HTR-8/SVneo (cell line): ENCODE measurements around the gene HES6.
A peak's percentile ranks its signal among the peaks of the same experiment; 100 is the strongest.

ENCODE experiments used
- DNase-seq: peaks from one replicate; pipeline ENCODE4 v3.0.0; 2011; ENCODE audit warnings: low spot score, mixed read lengths; ENCODE audit not compliant: insufficient read length
- FAIRE-seq: peaks from 2 replicates; lab custom pipeline; 2011; peaks lifted over from hg19 to GRCh38; lab: Jason Lieb, UNC

Gene HES6

GRCh38 chr2:238216651-238217184, 23.1 kb downstream of the HES6 start:
- DNase-seq: no peak
- FAIRE-seq: no peak

GRCh38 chr2:238207006-238207405, 32.8 kb downstream of the HES6 start:
- FAIRE-seq: no peak

GRCh38 chr2:238203973-238204683, 35.7 kb downstream of the HES6 start:
- no peak for DNase-seq
- peak; percentile 9 for FAIRE-seq

More at GRCh38 chr2:238207006-238207405, 32.8 kb downstream of the HES6 start:
- DNase-seq: no peak

GRCh38 chr2:238203094-238203972, 36.5 kb downstream of the HES6 start, which contains the start of gene ILKAP:
ILKAP (minus strand) TSS chr2:238203695; CDS start chr2:238203553, 142 bp downstream.
- DNase-seq (peak; percentile 99), FAIRE-seq (peak; percentile 92)

GRCh38 chr2:238202326-238203093, 37.3 kb downstream of the HES6 start:
- FAIRE-seq (no peak), DNase-seq (peak; percentile 23)

GRCh38 chr2:238190445-238190844, 49.4 kb downstream of the HES6 start:
- DNase-seq (no peak), FAIRE-seq (no peak)
